Peyer's patch (tissue), 4 donors: ENCODE results near the gene STPG1. TPM values are rescaled to one million over a fixed set of nuclear protein-coding genes. Genes with fewer than 3 reads are reported as not detected.

Source experiments
- DNase-seq, 3 donors: peaks; one replicate each; pipeline ENCODE4 v3.0.0-alpha.2; 2017 to 2019
- H3K27ac ChIP-seq, 4 donors: fragments of 200-600 bp; sonication (generic); one replicate each; pipeline ENCODE4 v1.5.1; 2016 to 2019
- H3K27me3 ChIP-seq, 2 donors: fragments of 200-600 bp; sonication (generic); one replicate each; pipeline ENCODE4 v1.5.1; 2019
- H3K36me3 ChIP-seq, 3 donors: fragments of 200-600 bp; sonication (generic); one replicate each; pipeline ENCODE4 v1.5.1; 2016 to 2019
- H3K4me1 ChIP-seq, 4 donors: fragments of 200-600 bp; sonication (generic); one replicate each; pipeline ENCODE4 v1.5.1; 2016 to 2019
- H3K4me3 ChIP-seq, 4 donors: fragments of 200-600 bp; sonication (generic); 1 replicate in 3 of 4; 2 replicates in 1 of 4; pipeline ENCODE4 v1.5.1; 2016 to 2019; ENCODE audit warnings: mild to moderate bottlenecking in 1 of 4
- H3K9me3 ChIP-seq, 4 donors: fragments of 200-600 bp; sonication (generic); one replicate each; pipeline ENCODE4 v1.5.1; 2016 to 2019; ENCODE audit warnings: mild to moderate bottlenecking in 1 of 4
- POLR2A ChIP-seq, 2 donors: fragments of 450-650 bp; IDR thresholded peaks; one replicate each; pipeline ENCODE4 v1.5.1; 2017; ENCODE audit warnings: antibody characterized with exemption in 2 of 2, mild to moderate bottlenecking in 2 of 2, moderate library complexity in 2 of 2
- total RNA-seq, 4 donors: library from RNA; depleted of rRNA; stranded (reverse); fragments of >200 nt; gene quantifications; one replicate each; pipeline ENCODE4 v1.1.0, GENCODE V29; 2016
- TF ChIP-seq, protein P1 (sequence below), 6 experiments: fragments of 450-650 bp in 4 of 6; fragments of 200-600 bp in 2 of 6; sonication (generic) in 1 of 6; IDR thresholded peaks; one replicate each; pipeline ENCODE4 v1.5.1; 2017 to 2019; ENCODE audit warnings: antibody characterized with exemption in 6 of 6, mild to moderate bottlenecking in 3 of 6, moderate library complexity in 1 of 6

The STPG1 gene
- total RNA-seq, 4 donors from 2014 or later, result 3.3 to 16.5 (median 15.1) TPM

DNA sequence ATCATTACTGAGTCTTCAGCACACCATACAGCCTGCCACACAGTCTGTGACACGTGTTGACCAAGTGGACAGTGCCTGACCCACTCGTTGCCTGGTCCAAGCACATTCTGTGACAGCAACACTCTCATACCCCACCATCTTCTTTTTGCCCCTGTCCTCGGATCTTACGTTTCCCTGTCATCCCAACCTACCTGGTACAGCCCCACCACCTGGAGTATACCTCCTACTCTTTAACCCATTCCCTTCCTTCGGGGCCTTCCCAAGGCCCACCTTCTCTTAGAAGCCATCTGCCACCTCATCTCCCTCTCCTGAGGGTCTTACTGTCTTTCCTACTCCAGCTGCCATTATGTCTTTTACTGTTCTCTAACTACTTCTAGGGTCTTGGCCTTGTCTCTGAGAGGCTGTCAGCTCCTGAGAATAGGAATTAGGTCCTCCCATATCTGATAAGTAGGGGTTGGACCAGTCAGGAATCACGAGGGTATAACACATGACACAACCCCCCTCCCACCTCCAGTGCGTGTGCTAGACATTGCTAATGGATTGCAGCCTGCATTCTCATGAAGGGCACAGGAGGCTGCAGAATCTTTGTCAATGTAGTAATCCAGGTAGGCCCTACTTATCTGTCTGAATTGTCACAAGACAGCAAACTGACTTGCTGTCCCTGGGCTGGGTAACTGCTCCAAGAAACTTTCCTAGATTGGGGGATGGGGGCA lies 81.5 kb downstream of the STPG1 start:
- no peaks in the 10 kb centered on the region for H3K36me3 ChIP-seq
- no peaks in the 10 kb centered on the region for H3K4me1 ChIP-seq
- no peak overlapping the region for H3K27ac ChIP-seq
- no peak overlapping the region for H3K4me3 ChIP-seq
- H3K27me3 ChIP-seq, result no peaks in the 10 kb centered on the region
- no peaks in the 10 kb centered on the region for H3K9me3 ChIP-seq
- DNase-seq, result no peak
- TF ChIP-seq POLR2A (IDR thresholded peaks at IDR 0.05), result no peak
- TF ChIP-seq, protein P1, sequence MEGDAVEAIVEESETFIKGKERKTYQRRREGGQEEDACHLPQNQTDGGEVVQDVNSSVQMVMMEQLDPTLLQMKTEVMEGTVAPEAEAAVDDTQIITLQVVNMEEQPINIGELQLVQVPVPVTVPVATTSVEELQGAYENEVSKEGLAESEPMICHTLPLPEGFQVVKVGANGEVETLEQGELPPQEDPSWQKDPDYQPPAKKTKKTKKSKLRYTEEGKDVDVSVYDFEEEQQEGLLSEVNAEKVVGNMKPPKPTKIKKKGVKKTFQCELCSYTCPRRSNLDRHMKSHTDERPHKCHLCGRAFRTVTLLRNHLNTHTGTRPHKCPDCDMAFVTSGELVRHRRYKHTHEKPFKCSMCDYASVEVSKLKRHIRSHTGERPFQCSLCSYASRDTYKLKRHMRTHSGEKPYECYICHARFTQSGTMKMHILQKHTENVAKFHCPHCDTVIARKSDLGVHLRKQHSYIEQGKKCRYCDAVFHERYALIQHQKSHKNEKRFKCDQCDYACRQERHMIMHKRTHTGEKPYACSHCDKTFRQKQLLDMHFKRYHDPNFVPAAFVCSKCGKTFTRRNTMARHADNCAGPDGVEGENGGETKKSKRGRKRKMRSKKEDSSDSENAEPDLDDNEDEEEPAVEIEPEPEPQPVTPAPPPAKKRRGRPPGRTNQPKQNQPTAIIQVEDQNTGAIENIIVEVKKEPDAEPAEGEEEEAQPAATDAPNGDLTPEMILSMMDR (IDR thresholded peaks at IDR 0.05), result no peak

DNA sequence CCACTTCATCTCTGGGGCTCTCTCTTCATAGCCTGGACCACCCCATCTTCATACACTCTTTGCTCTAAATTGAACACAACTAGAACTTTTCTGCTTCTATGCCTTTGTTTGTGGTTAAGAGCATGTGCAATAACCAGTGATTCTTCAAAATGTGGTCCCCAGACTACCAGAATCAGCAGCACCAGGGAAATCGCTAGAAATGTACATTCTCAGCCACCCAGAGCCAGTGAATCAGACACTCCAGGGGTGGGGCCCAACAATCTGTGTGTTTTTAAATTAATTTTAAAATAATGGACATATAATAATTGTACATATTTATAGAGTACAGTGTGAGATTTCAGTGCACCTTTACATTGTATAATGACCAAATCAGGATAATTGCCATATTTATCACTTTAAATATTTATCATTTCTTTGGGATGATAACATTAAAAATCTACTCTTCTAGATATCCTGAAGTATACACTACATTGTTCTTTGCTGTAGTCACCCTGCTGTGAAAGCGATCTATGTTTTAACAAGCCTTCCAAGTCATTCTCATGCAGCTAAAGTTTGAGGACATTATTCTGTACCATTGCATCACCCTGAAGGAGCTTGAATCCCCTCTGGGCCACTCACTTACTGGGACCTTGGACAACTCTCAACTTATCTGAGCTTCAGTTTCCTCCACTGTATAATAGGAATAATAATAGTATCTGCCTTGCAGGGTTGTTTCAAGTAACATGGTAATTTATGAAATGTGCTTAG lies 83.6 kb downstream of the STPG1 start:
- no peak for DNase-seq
- TF ChIP-seq POLR2A (IDR thresholded peaks at IDR 0.05), result no peak
- TF ChIP-seq, protein P1 (IDR thresholded peaks at IDR 0.05), result no peak
- Histone ChIP-seq H3K4me3 (no peak overlapping the region), H3K4me1 (no peaks in the 10 kb centered on the region), H3K27ac (no peak overlapping the region), H3K36me3 (no peaks in the 10 kb centered on the region), H3K9me3 (no peaks in the 10 kb centered on the region), H3K27me3 (no peaks in the 10 kb centered on the region)

DNA sequence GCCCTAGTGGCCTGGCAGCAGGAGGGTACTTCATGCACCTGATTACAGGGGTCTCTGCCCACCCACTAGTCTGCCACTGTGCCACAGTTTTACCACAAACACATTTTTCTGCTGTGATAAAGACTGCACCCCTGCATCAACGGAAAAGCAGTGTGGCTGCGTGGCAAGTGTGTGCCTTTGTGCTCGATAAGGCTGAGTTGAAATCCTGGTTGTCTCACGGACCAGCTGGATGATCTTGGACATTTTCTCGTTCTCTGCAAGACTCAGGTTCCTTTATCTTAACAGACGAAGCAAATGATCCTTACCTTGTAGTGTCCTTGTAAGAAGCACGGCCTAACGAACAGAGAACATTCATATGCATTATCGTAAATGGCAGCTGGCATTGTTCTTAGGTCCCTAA lies 84.3 kb downstream of the STPG1 start:
- H3K27ac ChIP-seq, result no peak overlapping the region
- H3K36me3 ChIP-seq, result no peaks in the 10 kb centered on the region
- TF ChIP-seq, protein P1 (IDR thresholded peaks at IDR 0.05), result no peak
- TF ChIP-seq POLR2A (IDR thresholded peaks at IDR 0.05), result no peak
- H3K4me1 ChIP-seq, result no peaks in the 10 kb centered on the region
- H3K27me3 ChIP-seq, result no peaks in the 10 kb centered on the region
- no peak overlapping the region for H3K4me3 ChIP-seq
- DNase-seq, result no peak
- H3K9me3 ChIP-seq, result no peaks in the 10 kb centered on the region

DNA sequence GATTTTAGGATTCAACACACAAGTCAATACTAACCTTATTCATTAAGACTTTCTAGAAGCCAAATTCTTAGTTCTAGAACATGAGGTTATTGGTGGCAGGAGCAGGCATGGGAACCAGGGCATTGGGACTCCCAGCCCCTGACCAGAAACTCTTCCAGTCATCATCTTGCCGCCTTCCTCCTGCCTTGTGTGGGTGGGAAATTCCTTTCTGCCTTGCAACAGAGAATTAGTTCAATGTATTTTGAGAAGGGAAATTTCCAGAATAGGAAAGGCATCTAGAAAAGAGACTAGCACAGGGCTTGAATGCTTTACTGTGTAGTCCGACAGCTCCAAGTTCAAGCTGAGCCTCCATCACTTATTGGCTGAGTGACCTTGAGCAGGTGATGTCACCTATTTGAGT lies 85.7 kb downstream of the STPG1 start:
- Histone ChIP-seq H3K27me3 (no peaks in the 10 kb centered on the region), H3K4me3 (no peak overlapping the region), H3K36me3 (no peaks in the 10 kb centered on the region), H3K4me1 (no peaks in the 10 kb centered on the region), H3K9me3 (no peaks in the 10 kb centered on the region), H3K27ac (no peak overlapping the region)
- TF ChIP-seq, protein P1 (IDR thresholded peaks at IDR 0.05), result no peak
- no peak for TF ChIP-seq POLR2A (IDR thresholded peaks at IDR 0.05)
- DNase-seq, result no peak

DNA sequence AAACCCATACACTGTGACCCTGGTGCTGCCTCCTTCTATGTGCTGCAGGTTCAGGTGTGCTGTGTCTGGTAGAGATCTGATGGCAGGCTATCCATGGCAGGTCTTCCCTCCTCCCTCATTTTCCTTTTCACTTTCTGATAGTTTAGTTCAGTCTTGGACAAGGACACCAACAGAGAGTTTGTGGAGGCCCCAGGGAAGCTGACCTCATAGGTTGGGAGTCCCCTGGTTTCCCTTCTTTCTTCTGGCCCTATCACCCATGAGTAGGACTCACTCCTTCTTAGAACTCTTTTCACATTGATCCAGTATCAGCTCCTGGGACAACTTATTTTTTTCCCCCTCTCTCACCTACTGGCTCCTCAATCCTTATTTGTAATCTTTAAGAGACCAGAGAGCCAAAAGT lies 86.1 kb downstream of the STPG1 start:
- H3K27me3 ChIP-seq, result no peaks in the 10 kb centered on the region
- no peak for TF ChIP-seq POLR2A (IDR thresholded peaks at IDR 0.05)
- TF ChIP-seq, protein P1 (IDR thresholded peaks at IDR 0.05), result no peak
- H3K4me1 ChIP-seq, result no peaks in the 10 kb centered on the region
- DNase-seq, result no peak
- no peaks in the 10 kb centered on the region for H3K36me3 ChIP-seq
- no peak overlapping the region for H3K27ac ChIP-seq
- H3K9me3 ChIP-seq, result no peaks in the 10 kb centered on the region
- H3K4me3 ChIP-seq, result no peak overlapping the region
